ENCODE results near the gene CTRL. TPM values are rescaled to one million over a fixed set of nuclear protein-coding genes. Genes with fewer than 3 reads are reported as not detected.

Gene CTRL
- total RNA-seq, 3 donors from 2014 or later (not counting 1 experiment from before 2014, with no cell fraction given): 14.3 to 17.2 (median 15.0) TPM

GRCh38 chr16:67948015-67948414 lies 16.4 kb upstream of the CTRL start:
- Histone ChIP-seq H3K27me3 (ENCODE audit: control insufficient read depth, insufficient read depth, low read length) (no peaks in the 10 kb centered on the region), H3K9me3 (ENCODE audit: control insufficient read depth, insufficient read depth, low read length) (no peaks in the 10 kb centered on the region), H3K27ac (ENCODE audit: low read length) (no peak overlapping the region), H3K4me1 (ENCODE audit: control insufficient read depth, insufficient read depth, low read length) (no peaks in the 10 kb centered on the region), H3K4me3 (ENCODE audit: low read length) (no peak overlapping the region), H3K36me3 (ENCODE audit: control insufficient read depth, insufficient read depth, low read length) (peaks cover 32% of the 10 kb centered on the region)
- no peak for ATAC-seq
- intact Hi-C loops (cut with micrococcal nuclease): no loop called here
- DNase-seq: no peak
- WGBS (ENCODE audit: insufficient coverage): 97% methylated on average over 15 of the region's 15 CpGs
- Mint-ChIP-seq H3K9me3 (no peaks in the 10 kb centered on the region), H3K27me3 (ENCODE audit: low read depth in 2 of 2) (no peaks in the 10 kb centered on the region), H3K4me1 (no peaks in the 10 kb centered on the region), H3K36me3 (no peaks in the 10 kb centered on the region), H3K27ac (no peak overlapping the region), H3K4me3 (no peak overlapping the region)
- TF ChIP-seq, protein P1, sequence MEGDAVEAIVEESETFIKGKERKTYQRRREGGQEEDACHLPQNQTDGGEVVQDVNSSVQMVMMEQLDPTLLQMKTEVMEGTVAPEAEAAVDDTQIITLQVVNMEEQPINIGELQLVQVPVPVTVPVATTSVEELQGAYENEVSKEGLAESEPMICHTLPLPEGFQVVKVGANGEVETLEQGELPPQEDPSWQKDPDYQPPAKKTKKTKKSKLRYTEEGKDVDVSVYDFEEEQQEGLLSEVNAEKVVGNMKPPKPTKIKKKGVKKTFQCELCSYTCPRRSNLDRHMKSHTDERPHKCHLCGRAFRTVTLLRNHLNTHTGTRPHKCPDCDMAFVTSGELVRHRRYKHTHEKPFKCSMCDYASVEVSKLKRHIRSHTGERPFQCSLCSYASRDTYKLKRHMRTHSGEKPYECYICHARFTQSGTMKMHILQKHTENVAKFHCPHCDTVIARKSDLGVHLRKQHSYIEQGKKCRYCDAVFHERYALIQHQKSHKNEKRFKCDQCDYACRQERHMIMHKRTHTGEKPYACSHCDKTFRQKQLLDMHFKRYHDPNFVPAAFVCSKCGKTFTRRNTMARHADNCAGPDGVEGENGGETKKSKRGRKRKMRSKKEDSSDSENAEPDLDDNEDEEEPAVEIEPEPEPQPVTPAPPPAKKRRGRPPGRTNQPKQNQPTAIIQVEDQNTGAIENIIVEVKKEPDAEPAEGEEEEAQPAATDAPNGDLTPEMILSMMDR (IDR thresholded peaks at IDR 0.05): no peak

DNA sequence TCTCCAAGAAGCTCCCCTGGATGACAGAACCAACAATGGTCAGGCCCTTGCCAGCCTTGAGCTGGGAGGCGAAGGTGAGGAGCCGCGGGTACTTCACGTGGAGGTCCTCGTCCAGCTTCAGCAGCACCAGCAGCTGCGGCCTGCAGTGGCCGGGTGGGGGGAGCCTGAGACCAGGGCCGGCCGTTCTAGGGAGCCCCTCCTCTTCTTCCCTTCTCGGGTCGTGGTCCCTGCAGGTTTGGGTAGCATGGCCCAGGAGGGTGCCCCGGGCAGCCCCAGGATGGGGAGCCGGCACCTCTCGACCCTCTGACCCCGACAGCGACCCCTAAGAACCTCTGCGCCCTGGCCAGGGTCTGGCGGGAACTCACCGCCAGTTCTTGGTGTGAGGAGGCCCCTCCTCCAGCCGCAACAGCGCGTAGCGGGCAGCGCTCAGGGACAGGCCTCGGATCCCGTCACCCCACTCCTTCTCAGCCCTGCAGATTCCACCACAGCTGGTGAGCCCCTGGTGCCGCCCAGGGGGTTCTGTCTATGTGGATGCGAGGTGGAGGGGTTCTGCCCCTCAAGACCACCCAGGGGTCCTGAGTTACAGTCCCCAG lies 15.4 kb upstream of the CTRL start:
- peaks cover 5% of the 10 kb centered on the region for H3K4me1 ChIP-seq (ENCODE audit: control insufficient read depth, insufficient read depth, low read length)
- Mint-ChIP-seq H3K27ac (no peak overlapping the region), H3K4me1 (peaks cover 2 to 3% of the 10 kb centered on the region in 2 donors), H3K4me3 (no peak overlapping the region), H3K27me3 (ENCODE audit: low read depth in 2 of 2) (no peaks in the 10 kb centered on the region), H3K36me3 (no peaks in the 10 kb centered on the region), H3K9me3 (no peaks in the 10 kb centered on the region)
- no peaks in the 10 kb centered on the region for H3K9me3 ChIP-seq (ENCODE audit: control insufficient read depth, insufficient read depth, low read length)
- ATAC-seq (no peak), DNase-seq (no peak)
- TF ChIP-seq, protein P1 (IDR thresholded peaks at IDR 0.05): no peak
- WGBS (ENCODE audit: insufficient coverage): 98% methylated on average over 26 of the region's 28 CpGs
- H3K27ac ChIP-seq (ENCODE audit: low read length): no peak overlapping the region
- intact Hi-C loops (cut with micrococcal nuclease): no loop called here
- H3K27me3 ChIP-seq (ENCODE audit: control insufficient read depth, insufficient read depth, low read length): no peaks in the 10 kb centered on the region
- H3K36me3 ChIP-seq (ENCODE audit: control insufficient read depth, insufficient read depth, low read length): peaks cover 33% of the 10 kb centered on the region
- no peak overlapping the region for H3K4me3 ChIP-seq (ENCODE audit: low read length)

GRCh38 chr16:67946128-67946569 lies 14.5 kb upstream of the CTRL start:
- H3K36me3 ChIP-seq (ENCODE audit: control insufficient read depth, insufficient read depth, low read length): peaks cover 29% of the 10 kb centered on the region
- H3K4me1 Mint-ChIP-seq: peaks cover 9 to 11% of the 10 kb centered on the region in 2 donors
- no peak overlapping the region for H3K4me3 Mint-ChIP-seq
- H3K4me3 ChIP-seq (ENCODE audit: low read length): no peak overlapping the region
- H3K27me3 ChIP-seq (ENCODE audit: control insufficient read depth, insufficient read depth, low read length): no peaks in the 10 kb centered on the region
- intact Hi-C loops (cut with micrococcal nuclease): no loop called here
- DNase-seq (no peak), ATAC-seq (no peak)
- no peaks in the 10 kb centered on the region for H3K36me3 Mint-ChIP-seq
- no peaks in the 10 kb centered on the region for H3K9me3 Mint-ChIP-seq
- H3K27me3 Mint-ChIP-seq (ENCODE audit: low read depth in 2 of 2): no peaks in the 10 kb centered on the region
- H3K27ac Mint-ChIP-seq: no peak overlapping the region
- WGBS (ENCODE audit: insufficient coverage): 95% methylated on average over 20 of the region's 20 CpGs
- TF ChIP-seq, protein P1 (IDR thresholded peaks at IDR 0.05): no peak
- H3K9me3 ChIP-seq (ENCODE audit: control insufficient read depth, insufficient read depth, low read length): no peaks in the 10 kb centered on the region
- peaks cover 14% of the 10 kb centered on the region for H3K4me1 ChIP-seq (ENCODE audit: control insufficient read depth, insufficient read depth, low read length)
- H3K27ac ChIP-seq (ENCODE audit: low read length): no peak overlapping the region

GRCh38 chr16:67945392-67945933 lies 13.8 kb upstream of the CTRL start:
- no peak overlapping the region for H3K27ac ChIP-seq (ENCODE audit: low read length)
- Mint-ChIP-seq H3K27me3 (ENCODE audit: low read depth in 2 of 2) (no peaks in the 10 kb centered on the region), H3K4me3 (no peak overlapping the region), H3K27ac (no peak overlapping the region), H3K36me3 (no peaks in the 10 kb centered on the region), H3K4me1 (peaks cover 10 to 13% of the 10 kb centered on the region in 2 donors), H3K9me3 (no peaks in the 10 kb centered on the region)
- TF ChIP-seq, protein P1 (IDR thresholded peaks at IDR 0.05): no peak
- intact Hi-C loops (cut with micrococcal nuclease): no loop called here
- no peaks in the 10 kb centered on the region for H3K9me3 ChIP-seq (ENCODE audit: control insufficient read depth, insufficient read depth, low read length)
- ATAC-seq (no peak), DNase-seq (no peak)
- peaks cover 16% of the 10 kb centered on the region for H3K4me1 ChIP-seq (ENCODE audit: control insufficient read depth, insufficient read depth, low read length)
- WGBS (ENCODE audit: insufficient coverage): 89% methylated on average over 24 of the region's 24 CpGs
- no peak overlapping the region for H3K4me3 ChIP-seq (ENCODE audit: low read length)
- H3K36me3 ChIP-seq (ENCODE audit: control insufficient read depth, insufficient read depth, low read length): peaks cover 25% of the 10 kb centered on the region
- no peaks in the 10 kb centered on the region for H3K27me3 ChIP-seq (ENCODE audit: control insufficient read depth, insufficient read depth, low read length)

Measured in natural killer cell (primary cell).